Upper lobe of left lung (tissue), 4 donors: ENCODE data around the gene HS3ST1.

ENCODE experiments used
- POLR2A ChIP-seq, 4 donors: fragments of 450-650 bp; IDR thresholded peaks; one replicate each; pipeline ENCODE4 v1.5.1; 2016 to 2017; ENCODE audit warnings: antibody characterized with exemption in 4 of 4, mild to moderate bottlenecking in 2 of 4
- TF ChIP-seq, protein P1 (sequence below), 6 experiments: fragments of 450-650 bp in 4 of 6; fragments of 200-600 bp in 2 of 6; sonication (generic) in 2 of 6; IDR thresholded peaks; one replicate each; pipeline ENCODE4 v1.5.1; 2016 to 2019; ENCODE audit warnings: antibody characterized with exemption in 6 of 6

DNA sequence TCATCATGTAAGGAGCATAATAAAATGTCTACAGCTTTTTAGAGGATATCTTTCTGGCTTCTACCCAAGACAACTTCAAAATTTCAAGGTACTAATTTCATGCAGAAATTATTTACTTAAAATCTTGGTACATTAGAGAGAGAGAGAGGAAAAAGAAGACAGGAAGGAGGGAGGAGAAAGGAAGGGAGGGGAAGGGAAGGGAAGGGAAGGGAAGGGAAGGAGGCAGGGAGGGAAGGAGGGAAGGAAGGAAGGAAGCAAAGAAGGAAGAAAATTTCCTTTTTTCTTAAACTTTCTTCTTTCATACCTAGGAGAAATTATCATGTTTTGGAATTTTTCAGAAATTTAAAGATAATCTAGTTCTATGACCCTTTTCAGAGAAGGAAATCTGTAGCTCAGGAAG, 61.8 kb downstream of the HS3ST1 start:
- TF ChIP-seq, protein P1, sequence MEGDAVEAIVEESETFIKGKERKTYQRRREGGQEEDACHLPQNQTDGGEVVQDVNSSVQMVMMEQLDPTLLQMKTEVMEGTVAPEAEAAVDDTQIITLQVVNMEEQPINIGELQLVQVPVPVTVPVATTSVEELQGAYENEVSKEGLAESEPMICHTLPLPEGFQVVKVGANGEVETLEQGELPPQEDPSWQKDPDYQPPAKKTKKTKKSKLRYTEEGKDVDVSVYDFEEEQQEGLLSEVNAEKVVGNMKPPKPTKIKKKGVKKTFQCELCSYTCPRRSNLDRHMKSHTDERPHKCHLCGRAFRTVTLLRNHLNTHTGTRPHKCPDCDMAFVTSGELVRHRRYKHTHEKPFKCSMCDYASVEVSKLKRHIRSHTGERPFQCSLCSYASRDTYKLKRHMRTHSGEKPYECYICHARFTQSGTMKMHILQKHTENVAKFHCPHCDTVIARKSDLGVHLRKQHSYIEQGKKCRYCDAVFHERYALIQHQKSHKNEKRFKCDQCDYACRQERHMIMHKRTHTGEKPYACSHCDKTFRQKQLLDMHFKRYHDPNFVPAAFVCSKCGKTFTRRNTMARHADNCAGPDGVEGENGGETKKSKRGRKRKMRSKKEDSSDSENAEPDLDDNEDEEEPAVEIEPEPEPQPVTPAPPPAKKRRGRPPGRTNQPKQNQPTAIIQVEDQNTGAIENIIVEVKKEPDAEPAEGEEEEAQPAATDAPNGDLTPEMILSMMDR (IDR thresholded peaks at IDR 0.05) = no peak
- no peak for TF ChIP-seq POLR2A (IDR thresholded peaks at IDR 0.05)
